GM19043 (cell line): ENCODE data around the gene CHN2.

Experiments
- ATAC-seq: cut with Tn5 transposase; IDR thresholded peaks from one replicate; pipeline ENCODE4 v1.9.1; 2021; ENCODE audit warnings: low read depth; ENCODE audit not compliant: unreplicated experiment

Gene CHN2

DNA sequence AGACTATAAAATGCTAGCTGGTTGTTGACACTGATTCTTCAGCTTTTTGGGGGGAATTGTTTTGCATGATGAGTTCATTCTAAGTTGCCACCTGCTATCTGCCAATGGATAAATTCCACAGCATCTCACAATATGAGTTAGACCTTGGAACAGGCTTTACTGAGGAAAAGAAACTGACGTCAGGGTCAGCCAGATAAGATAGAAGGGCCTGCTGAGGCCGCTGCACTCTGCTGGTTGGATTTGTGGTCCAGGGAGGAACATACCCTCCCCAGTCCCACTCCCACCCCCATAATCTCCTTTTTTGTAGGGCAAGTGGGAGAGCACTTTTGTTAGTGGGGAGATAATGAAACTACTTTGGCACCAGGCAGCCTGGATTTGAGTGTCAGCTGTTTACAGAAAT is 258.4 kb downstream of the CHN2 start:
- ATAC-seq: no peak

DNA sequence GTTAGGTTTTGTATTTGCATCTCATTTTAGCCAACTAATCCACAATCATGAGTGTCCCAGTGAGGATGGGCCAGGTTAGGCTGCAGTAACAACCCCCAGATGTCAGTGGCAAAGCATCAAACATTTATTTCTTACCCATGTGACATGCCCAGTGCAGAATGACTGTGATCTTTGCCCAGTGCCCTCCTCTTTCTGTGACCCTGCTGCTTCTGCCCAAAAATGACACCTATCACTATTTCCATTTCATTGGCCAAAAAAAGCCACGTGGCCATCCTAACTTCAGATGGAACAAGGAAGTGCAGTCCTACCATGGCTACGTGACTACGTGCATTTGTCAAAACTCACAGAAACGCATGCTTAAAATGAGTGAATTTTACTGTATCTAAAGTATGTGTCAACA is 259.9 kb downstream of the CHN2 start:
- ATAC-seq: no peak

DNA sequence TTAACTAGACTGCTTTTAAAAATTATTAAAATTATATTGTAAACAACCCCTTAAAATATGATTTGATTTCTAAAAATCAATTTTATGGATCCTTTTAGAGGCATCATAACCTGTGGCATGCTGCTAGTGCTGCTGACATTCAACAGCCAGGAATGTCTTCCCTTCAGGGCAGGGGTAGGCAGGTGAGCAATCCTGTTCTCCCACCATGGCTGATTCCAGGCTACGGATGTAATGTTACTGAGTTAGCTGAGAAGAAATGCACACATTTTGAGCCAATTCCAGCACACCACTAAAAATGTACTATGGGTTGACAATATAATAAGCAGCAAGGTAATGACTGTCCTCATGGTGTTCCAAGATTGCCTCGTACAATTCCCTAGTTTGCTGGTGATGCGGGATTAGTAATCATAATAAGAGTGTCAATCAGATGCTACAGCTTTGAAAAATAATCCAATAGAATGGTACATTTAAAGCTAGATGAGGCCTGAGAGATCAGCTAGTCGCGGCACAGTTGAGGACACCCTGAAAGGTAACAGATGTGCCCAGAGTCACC is 260.4 kb downstream of the CHN2 start:
- no peak for ATAC-seq

DNA sequence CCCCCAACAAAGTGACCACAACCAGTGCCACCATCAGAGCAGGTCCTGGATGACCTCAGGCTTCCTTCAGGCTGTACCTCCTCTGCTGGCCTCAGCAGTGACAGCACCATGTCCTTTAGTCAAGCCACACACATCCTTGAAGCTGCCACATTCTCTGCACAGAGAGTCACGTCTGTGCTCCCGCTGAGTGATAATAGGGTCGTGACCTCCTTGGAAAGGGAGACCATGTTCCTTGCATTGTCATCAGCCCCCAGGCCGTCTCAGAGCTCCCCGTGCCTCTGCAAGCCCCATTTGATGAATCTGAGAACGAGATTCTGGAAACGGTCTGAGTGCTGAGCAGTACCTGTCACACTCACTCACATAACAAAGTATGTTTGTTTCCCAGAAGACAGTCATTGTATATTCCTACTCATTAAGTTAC is 262.6 kb downstream of the CHN2 start:
- ATAC-seq: no peak

DNA sequence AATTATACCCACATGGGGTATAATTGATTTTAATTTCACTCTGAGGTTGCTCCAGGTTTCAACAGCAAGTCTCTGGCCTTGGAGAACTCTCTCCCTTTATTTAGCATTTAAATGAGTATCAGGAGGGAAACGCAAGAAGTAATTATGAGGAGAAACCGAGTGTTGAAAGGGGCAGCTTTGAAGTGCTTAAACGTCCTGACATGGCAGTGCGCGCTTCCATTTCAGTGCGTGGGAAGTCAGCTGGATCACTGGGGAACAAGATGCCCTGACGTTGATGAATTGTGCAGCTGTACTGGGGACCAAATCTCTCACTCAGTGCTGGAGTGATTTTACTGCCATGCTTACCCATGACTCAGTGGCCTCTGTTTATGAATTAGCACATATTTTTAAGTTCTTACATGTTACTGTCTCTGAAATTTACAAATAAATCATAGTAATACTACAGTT is 263.0 kb downstream of the CHN2 start:
- ATAC-seq: no peak

DNA sequence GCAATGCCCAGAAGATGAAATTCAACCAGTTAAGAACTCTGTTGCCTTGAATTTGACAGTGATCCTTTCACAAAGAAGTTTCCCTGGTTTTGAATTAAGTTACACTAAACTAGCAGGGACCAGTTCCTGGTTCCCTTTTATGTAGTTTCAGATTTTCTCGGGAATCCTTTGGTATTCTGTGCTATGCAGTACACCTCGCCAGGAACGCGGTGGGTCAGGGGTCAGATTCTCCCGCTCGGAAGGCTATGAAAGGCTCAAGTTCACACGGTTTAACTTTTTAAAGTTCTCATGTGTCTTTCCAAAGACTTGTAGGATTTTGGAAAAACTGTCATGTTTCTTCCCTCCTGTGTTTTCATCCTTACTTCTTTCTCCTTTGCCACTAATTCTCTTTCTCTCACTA is 264.4 kb downstream of the CHN2 start:
- no peak for ATAC-seq

DNA sequence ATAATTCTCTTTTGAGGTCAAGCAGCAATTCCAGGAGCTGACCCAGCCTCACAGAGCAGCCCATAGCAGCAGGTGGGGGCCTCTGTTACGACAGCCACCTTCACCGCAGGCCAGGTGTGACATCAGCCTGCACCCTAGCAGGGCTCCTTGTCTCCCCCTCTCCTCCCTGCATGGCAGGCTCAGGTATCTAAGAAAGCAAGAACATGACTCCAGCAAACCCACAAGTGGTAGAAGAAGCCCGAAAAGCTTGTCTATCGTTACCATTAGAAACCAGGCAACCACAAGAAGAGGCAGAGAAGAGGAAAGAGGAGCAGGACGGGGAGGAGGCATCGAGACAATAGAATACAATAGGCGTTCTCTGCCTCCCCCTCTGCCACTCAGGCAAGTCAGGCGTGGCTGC is 265.0 kb downstream of the CHN2 start:
- no peak for ATAC-seq

DNA sequence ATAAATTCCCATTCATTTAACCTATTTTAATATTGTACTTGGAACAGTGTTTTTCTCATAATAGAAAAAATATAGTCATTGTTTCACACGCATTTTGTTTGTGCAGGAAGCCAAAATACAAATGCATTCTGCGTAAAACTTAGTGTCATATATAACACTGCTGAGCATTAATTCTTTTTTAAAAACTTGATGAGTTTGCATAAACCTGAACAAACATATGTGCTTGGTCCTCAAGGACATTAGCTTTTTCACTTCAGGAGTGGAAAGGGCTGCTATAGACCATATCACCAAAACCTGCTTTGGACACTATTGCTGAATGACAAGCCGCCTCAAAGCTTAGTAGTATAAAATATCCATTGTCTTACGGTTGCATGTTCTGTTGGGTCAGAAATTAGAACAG is 267.4 kb downstream of the CHN2 start:
- no peak for ATAC-seq

DNA sequence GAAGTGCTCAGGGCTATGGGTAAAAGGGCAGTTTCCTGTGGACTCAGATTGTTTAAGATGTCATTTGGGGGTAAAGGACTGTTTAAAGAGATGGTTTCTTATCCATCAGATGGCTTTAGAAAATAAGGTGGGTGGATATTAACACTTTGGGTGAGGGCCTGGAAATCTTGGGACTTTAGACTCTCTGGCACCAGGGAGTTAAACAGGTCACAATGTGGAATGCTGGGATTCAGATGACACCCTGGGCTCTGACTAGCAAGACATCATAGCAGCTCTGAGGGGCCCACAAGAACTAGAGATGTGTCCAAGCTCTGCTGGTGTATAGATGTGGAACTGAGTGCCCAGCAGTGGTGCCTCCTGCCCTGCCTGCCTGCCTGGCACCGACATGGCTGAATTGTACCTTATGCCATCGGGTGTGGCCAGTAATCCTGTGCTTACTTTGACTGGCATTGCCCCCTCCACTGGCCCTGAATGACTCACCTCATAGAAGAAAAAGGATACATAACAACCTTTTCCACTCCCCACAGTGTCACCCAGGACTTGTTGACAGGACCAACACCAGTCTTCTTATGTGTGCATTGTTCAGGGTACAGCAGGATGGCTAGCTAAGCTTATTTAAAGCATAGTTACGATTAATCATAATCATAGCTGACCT is 269.1 kb downstream of the CHN2 start:
- ATAC-seq: no peak

DNA sequence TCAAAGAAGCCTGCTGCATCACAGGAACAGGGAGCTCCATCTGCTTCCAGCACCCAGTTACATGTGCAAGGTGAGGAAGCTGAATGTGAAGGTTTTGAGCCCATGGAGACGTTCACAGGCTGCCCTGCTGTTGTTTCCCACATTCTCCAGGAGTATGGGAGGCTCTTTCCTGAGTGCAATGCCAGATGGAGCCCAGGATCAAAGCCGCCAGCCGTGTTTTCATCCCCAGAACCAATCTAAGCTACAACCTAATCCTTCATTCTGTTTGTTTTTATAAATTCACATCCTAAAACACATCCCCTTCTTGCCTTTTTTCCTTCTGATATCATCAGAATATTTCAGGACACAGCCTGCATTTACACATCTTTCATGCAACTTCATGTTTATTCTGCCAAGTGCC is 270.2 kb downstream of the CHN2 start:
- ATAC-seq: no peak

DNA sequence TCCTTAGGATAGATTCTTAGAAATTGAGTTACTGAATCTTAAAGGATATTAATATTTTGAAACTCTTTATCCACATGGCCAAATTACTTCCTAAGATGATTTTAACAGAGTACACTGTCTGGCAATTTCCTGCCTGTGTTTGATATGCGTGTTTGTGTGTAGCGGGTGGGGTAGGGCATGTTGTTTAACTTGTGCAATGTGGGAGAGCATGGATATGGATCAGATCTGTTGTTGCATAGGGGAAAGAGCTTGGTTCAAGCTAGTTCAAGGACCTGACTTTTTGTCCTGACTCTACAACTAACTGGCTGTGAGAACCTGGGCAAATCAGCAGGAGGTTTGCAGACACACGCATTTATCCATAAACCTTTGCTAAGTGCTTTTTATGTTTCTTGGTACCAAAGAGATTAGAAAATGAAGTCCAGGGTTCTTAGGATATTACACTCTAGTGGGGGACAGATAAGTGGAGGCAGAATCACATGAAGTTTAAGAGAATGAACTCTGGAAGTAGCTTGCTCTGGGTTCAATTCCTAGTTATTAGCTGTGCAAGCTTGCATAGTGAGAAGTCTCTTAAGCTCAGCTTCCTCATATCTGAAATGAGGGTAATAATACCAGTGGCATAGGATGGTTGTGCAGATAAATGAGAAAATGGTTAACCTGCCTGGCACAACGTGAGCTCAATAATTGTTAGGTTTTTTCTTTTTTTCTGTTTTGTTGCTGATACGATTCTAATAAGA is 272.8 kb downstream of the CHN2 start:
- ATAC-seq: no peak

DNA sequence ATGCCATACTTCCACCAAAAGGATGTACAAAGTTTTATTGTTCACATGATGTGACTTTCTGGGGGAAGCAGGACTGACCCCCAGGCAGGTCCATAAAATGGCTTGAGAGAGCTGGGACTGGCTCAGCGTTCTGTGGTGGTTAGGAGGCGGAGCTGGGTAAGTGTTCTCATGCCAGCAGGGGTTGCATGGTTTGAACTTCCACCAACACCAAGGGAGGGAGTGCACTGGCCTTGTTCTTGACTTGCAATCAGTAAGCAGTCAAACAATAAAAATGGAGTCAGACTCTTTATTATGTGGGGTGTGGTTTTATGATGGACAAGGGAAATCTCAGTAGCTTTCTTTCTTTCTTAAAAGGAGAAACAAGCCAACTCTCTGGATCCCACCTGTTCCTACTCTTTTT is 273.6 kb downstream of the CHN2 start:
- no peak for ATAC-seq

DNA sequence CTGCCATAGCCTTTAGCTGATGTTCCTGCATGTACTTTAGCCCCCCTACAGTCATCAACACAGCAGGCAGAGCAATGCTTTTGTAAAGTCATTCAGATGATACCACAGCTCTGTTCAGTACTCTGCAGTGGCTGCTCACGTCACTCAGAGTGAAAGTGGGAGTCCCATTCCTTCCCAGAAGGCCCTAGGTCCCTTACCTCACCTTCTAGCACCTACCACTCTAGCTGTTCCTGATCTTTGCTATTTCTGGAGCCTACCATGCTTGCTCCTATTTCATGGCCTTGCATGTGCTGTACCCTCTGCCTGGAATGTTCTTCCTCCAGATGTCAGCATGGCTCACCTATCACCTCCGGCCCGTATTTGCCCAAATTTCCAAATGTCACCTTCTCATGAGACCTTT is 274.7 kb downstream of the CHN2 start:
- no peak for ATAC-seq

DNA sequence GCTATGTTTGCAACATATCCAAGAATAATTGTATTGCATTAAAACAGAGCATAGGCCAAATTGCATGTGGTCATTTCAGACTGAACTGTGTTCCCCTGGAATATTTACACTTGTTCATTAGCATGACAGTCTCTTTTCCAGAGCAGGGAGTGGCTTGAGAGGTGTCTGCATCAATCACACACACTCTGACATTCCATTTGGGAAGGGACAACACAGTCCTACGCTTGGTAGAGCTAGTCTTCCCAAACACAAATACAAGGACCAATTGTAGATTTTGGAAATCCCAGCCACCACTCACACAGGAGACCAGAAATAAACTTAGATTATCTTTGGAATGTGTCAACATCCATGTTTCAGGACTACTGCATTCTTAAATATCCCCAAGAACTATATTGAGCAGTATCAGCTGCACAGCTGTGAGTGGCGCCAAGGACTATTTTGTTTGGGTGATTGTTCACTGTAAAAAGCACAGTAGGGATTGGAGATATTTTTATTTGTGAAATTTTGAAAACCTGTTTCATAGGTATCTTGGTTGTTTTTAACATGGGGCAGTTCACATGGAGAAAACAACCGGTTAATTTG is 275.5 kb downstream of the CHN2 start:
- no peak for ATAC-seq

DNA sequence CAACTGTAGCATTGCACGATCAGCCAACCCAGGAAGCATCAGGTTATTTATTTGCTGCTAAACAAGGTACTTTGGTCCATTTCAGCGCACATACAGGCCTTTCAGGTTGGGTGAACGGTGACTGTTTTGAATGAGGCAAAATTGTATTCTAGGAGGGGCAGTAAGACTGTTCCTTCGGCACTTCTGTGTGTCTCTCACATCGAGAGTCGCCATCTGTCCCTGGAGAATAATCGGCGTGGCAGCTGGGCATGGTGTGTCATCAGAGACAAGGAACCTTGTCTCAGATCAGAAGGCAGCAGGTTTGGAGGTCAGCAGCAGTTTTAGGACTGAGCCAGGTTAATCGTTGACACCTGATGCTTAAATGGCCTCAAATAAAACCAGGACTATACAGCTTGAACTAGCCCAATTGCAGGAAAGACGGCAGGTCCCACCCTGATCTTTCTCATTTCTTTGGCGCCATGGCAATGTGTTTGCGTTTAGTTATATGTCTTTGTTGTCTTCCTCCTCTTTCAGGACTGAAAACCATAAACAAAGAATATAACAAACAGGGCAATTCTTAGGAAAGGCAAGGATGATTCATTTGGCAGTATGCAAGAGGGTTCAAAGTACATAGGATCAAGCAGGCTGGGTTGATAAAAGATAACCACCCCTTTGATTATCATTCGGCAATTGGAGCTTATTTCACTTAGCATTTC is 277.0 kb downstream of the CHN2 start:
- no peak for ATAC-seq

DNA sequence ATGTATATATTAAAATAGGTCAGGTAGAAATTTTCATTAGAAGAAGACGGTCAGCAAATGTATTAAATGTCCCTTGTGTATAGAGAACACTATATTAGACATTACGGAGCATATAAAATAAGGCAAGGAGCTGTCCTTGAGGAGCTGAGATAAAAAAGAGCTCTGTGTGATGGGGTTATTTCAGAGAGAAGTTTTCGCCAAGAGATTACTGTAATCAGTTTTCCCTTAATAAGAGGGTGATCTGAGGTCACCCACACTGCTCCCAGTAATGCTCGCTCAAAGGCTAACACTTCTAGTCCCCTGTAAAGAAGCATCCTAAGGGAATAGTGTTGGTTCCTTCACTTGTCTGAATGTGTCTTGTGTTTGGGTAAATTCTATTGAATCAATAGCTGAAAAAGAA is 282.3 kb downstream of the CHN2 start:
- ATAC-seq: no peak

DNA sequence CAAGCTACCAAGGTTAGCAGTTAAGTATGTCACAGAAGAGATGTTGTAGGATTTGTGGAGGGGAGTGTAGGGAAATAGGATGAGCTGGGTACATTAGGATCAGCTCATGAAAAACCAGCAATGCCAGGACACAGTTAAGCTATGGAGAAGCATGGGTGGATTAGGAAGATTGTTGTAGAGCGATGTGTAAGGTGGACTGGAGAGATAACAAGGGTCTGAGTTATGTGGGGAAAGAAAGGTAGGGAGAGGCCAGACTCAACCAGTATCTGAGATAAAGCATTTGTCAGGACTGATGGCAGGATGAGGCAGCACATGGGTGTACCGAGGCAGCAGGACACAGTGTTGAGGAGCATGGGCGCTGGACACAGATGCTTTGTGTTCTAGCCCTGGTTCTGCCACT is 283.7 kb downstream of the CHN2 start:
- no peak for ATAC-seq

DNA sequence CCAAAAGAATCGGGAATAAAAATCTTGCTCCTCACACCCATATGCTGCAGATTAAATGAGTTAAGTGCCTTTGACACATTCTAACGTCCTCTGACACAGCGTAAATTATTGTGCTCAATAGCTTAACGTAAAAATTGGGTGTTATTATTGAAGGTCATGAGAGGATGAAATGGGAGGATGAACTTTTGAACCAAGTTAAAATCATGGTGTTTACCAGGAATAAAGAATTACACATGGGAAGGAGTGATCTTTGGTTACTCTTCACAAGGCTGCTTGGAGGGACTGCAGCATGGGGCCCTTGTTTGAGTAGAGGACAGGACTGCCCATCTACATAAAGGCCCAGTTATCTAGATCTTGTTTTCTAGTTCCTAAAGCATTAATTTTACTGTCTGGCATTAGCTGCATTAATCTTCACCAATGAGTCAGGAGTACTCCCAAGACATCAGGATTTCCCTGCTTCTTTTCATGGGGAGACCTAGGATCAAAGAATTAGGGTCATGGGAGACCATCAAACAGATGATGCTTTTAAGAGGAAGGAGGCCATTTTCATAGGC is 284.2 kb downstream of the CHN2 start:
- no peak for ATAC-seq

DNA sequence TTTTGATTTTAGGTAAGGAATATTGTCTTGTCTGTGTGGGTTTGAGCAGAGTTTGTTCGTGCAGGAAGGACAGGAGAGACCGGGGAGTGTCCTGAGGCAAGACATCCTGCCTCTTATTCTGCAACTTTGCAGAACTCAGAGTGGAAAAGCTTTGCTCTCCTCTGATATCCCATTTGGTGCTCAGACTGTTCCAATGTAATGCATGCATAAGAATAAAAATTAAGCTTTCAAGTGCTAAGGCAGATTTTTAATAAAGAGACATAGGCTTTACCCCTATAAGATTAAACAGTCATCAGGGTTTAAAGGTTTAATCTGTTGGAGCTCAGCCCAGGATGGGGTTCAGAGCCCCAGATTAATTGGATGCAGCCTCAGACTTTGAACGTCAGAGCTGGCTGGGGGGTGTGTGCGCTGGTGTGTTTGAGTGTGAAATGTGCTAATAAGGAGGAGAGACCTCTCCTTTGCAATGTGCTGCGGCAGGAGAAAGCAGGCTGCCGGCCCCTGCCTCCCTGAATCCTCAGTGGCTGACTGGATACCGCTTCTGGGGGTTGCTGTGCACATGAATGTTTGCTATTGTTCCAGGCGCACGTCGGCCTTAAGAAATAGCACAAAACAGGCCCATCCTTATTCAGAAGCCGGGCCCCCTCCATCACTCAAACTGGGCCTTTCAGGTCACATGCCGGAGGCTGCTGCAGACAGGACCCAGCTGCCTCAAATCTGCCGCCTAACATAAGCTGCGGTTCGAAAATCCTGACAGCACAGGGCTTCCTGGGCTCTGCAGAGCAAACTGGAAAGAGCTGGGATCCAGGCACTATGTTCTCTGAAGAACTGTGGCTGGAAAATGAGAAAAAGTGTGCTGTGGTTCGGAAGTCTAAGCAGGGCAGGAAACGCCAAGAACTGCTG is 285.0 kb downstream of the CHN2 start:
- no peak for ATAC-seq

DNA sequence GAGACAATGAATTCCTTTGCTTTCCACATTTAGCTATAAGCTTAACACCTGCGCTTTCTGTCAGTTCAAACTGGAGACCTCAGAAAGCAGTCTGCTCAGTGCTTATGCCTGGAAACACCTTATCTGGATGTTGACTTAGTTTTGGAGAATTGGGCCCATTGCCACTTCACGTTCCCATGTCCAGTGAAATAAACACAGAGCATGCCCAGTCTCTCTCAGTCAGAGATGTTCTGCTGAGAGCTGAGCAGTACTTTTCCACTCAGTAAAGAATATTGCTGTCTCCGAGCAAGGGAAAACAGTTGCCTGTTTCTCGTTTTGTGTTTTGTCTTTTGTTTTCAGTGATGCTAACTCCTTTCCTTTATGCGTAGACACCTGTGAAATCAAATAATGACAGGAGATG is 285.9 kb downstream of the CHN2 start:
- no peak for ATAC-seq
